Measurements from ENCODE around the gene SLC47A2.

Gene SLC47A2

GRCh38 chr17:19720631-19721426 lies 4.4 kb upstream of the SLC47A2 start:
- TF ChIP-seq, protein P1, sequence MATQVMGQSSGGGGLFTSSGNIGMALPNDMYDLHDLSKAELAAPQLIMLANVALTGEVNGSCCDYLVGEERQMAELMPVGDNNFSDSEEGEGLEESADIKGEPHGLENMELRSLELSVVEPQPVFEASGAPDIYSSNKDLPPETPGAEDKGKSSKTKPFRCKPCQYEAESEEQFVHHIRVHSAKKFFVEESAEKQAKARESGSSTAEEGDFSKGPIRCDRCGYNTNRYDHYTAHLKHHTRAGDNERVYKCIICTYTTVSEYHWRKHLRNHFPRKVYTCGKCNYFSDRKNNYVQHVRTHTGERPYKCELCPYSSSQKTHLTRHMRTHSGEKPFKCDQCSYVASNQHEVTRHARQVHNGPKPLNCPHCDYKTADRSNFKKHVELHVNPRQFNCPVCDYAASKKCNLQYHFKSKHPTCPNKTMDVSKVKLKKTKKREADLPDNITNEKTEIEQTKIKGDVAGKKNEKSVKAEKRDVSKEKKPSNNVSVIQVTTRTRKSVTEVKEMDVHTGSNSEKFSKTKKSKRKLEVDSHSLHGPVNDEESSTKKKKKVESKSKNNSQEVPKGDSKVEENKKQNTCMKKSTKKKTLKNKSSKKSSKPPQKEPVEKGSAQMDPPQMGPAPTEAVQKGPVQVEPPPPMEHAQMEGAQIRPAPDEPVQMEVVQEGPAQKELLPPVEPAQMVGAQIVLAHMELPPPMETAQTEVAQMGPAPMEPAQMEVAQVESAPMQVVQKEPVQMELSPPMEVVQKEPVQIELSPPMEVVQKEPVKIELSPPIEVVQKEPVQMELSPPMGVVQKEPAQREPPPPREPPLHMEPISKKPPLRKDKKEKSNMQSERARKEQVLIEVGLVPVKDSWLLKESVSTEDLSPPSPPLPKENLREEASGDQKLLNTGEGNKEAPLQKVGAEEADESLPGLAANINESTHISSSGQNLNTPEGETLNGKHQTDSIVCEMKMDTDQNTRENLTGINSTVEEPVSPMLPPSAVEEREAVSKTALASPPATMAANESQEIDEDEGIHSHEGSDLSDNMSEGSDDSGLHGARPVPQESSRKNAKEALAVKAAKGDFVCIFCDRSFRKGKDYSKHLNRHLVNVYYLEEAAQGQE (IDR thresholded peaks at IDR 0.05; ENCODE audit: insufficient read depth in 1 of 2, low read depth in 2 of 2, low read length in 2 of 2): no peak
- TF ChIP-seq TAF1 (IDR thresholded peaks at IDR 0.05; ENCODE audit: borderline replicate concordance, insufficient read depth, low read length) (no peak), POLR2AphosphoS5 (IDR thresholded peaks at IDR 0.05; ENCODE audit: low read depth, low read length) (no peak), FOXP2 (optimal IDR thresholded peaks at IDR 0.05; ENCODE audit: borderline replicate concordance, extremely low read depth, extremely low read length, insufficient read depth) (no peak), SIN3A (IDR thresholded peaks at IDR 0.05; ENCODE audit: borderline replicate concordance, insufficient read depth, low read length) (no peak)

DNA sequence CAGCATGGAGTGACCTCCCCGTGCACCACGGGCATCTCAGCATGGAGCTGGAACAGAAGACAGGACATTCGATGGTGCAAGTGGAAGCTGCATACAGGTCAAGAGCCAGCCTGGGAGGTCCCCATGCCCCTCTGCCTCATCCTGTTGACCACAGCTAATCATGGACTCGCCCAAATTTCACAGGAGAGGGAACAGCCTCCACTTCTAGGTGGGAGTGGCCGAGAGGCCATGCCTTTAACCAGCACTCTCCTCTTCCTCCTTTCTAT lies 3.8 kb upstream of the SLC47A2 start:
- no peak for TF ChIP-seq FOXP2 (optimal IDR thresholded peaks at IDR 0.05; ENCODE audit: borderline replicate concordance, extremely low read depth, extremely low read length, insufficient read depth)
- TF ChIP-seq TAF1 (IDR thresholded peaks at IDR 0.05; ENCODE audit: borderline replicate concordance, insufficient read depth, low read length): no peak
- TF ChIP-seq SIN3A (IDR thresholded peaks at IDR 0.05; ENCODE audit: borderline replicate concordance, insufficient read depth, low read length): no peak

GRCh38 chr17:19719355-19720209 lies 3.2 kb upstream of the SLC47A2 start:
- TF ChIP-seq TAF1 (IDR thresholded peaks at IDR 0.05; ENCODE audit: borderline replicate concordance, insufficient read depth, low read length) (no peak), POLR2AphosphoS5 (IDR thresholded peaks at IDR 0.05; ENCODE audit: low read depth, low read length) (no peak), SIN3A (IDR thresholded peaks at IDR 0.05; ENCODE audit: borderline replicate concordance, insufficient read depth, low read length) (no peak), FOXP2 (optimal IDR thresholded peaks at IDR 0.05; ENCODE audit: borderline replicate concordance, extremely low read depth, extremely low read length, insufficient read depth) (no peak)
- TF ChIP-seq, protein P1 (IDR thresholded peaks at IDR 0.05; ENCODE audit: insufficient read depth in 1 of 2, low read depth in 2 of 2, low read length in 2 of 2): no peak

DNA sequence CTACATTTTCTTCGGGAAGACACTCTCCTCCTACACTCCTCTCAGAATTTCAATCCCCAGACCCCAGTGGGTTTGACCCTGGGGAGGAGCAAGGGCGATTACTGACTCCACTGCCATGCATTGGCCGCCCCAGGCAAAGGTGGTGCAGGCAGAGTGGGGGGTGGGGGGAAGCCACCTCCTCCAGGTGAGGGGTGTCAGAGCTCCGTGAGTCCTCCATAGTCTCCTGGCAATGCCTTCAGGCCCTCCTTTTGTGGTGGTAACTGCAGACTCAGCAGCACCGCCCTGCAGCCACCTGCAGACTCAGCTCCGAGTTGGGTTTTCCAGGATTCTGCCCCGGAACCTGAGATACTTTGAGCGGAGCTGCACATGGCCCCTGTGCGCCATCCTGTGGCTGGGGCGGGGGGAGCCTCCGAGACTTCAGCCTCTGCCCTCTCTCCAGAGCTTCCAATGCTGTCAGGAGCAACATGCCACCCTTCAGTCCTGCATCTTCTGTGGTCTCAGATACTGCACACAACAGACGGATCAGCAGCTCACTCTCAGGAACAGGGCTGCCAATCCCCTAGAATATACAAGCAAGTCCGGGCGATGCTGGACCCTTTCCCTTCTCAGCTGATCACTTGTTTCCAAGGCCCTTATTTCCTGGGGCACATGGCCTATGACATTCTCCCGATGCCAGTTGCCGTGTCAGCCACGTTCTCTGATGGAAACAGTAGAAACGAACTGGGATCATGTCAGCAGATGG lies 2.4 kb upstream of the SLC47A2 start:
- TF ChIP-seq, protein P1 (IDR thresholded peaks at IDR 0.05; ENCODE audit: insufficient read depth in 1 of 2, low read depth in 2 of 2, low read length in 2 of 2): no peak
- TF ChIP-seq FOXP2 (optimal IDR thresholded peaks at IDR 0.05; ENCODE audit: borderline replicate concordance, extremely low read depth, extremely low read length, insufficient read depth) (no peak), POLR2AphosphoS5 (IDR thresholded peaks at IDR 0.05; ENCODE audit: low read depth, low read length) (no peak), SIN3A (IDR thresholded peaks at IDR 0.05; ENCODE audit: borderline replicate concordance, insufficient read depth, low read length) (no peak), TAF1 (IDR thresholded peaks at IDR 0.05; ENCODE audit: borderline replicate concordance, insufficient read depth, low read length) (no peak)

DNA sequence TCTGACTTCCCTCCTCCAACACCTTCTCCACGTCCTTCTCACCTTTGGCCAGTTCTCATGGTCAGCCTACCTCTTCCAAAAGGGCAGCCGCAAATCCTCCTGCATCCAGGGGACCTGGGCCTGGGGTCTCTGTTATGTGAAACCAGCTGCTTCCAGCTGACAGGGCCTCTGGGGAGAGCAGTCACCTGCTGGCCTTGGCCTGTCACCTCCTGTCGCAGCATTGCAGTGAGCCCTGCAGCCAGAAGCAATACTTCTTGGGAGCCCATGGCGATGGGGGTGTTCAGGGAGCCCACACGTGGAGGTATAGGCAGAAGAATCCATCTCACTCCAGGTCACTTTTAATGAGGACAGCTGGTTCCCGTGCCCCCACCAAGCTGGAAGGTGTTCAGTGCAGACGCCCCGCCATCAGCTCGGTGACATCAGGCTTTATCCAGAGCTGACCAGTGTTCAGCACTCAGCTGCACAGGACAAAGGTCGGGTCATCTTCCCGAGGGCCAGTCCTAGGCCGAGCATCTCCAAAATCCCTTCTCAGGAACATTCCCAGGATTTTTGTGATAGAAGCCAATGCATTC lies 1.7 kb upstream of the SLC47A2 start:
- TF ChIP-seq SIN3A (IDR thresholded peaks at IDR 0.05; ENCODE audit: borderline replicate concordance, insufficient read depth, low read length) (no peak), POLR2AphosphoS5 (IDR thresholded peaks at IDR 0.05; ENCODE audit: low read depth, low read length) (no peak), FOXP2 (optimal IDR thresholded peaks at IDR 0.05; ENCODE audit: borderline replicate concordance, extremely low read depth, extremely low read length, insufficient read depth) (no peak), TAF1 (IDR thresholded peaks at IDR 0.05; ENCODE audit: borderline replicate concordance, insufficient read depth, low read length) (no peak)
- TF ChIP-seq, protein P1 (IDR thresholded peaks at IDR 0.05; ENCODE audit: insufficient read depth in 1 of 2, low read depth in 2 of 2, low read length in 2 of 2): no peak

Measured in PFSK-1 (cell line).